CD1c-positive myeloid dendritic cell (primary cell): Measurements from ENCODE around the gene GOLPH3.
"Not testable (repeated sequence)": the region's sequence is repeated elsewhere in the genome, so short reads cannot be mapped to it uniquely, and the experiment has no call there.

Source experiments
- DNase-seq: peaks from one replicate; pipeline ENCODE4 v3.0.0-alpha.2; 2016; ENCODE audit errors: extremely low spot score

GOLPH3 gene

DNA sequence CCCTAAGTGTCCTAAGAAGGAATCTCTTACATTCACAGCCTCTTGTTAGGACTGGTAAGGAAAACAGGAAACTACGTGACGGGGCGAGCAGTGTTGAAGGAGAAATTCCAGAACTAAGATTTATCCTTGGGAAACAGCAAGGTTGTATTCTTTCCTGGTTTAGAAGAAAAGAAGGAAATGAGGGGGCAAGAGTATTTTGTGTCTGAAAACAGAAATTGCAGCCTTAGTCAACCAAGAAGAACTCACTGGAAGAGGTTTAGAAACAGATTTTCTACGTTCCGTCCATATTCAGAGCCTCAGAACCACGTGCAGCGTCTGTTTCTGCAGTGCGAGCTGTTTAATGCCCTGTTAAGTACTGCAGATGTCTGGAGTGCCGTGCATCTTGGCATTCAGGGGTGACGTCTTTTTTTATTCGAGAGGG, 75.2 kb downstream of the GOLPH3 start:
- no peak for DNase-seq

DNA sequence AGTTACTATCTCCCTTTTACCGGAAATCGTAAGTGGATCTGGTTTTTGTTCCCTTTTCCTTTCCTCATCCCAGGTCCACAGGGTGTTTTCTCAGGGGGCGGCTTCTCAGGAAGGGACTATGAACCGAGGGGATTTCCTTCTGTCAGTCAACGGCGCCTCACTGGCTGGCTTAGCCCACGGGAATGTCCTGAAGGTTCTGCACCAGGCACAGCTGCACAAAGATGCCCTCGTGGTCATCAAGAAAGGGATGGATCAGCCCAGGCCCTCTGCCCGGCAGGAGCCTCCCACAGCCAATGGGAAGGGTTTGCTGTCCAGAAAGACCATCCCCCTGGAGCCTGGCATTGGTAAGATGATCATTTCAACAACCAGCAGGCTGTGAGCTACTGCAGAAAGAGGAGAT, 75.8 kb downstream of the GOLPH3 start:
- no peak for DNase-seq

DNA sequence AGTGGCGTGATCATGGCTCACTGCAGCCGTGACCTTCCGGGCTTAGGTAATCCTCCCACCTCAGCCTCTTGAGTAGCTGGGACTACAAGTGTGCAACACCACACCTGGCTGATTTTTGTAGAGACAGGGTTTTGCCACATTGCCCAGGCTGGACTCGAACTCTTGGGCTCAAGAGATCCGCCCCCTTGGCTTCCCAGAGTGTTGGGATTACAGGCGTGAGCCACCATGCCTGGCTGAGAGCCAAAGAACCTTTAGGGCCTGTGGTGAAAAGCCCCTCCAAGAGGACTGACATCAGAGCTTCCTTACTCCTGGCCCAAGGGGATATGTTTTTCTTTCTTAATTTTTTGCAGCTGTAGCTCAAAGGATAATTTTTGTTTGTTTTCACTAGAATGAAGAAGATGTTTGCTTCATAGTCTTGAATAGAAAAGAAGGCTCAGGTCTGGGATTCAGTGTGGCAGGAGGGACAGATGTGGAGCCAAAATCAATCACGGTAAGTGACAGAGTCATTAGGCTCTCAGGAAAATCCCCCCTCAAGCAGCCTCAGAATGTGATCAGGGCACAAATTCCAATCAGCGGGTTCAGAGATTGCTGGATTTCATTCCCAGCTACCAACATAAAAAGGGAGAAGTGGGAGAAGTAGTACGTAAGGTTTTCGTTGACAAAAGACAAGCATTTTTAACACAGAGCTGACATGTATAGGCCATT, 77.1 kb downstream of the GOLPH3 start:
- no peak for DNase-seq

DNA sequence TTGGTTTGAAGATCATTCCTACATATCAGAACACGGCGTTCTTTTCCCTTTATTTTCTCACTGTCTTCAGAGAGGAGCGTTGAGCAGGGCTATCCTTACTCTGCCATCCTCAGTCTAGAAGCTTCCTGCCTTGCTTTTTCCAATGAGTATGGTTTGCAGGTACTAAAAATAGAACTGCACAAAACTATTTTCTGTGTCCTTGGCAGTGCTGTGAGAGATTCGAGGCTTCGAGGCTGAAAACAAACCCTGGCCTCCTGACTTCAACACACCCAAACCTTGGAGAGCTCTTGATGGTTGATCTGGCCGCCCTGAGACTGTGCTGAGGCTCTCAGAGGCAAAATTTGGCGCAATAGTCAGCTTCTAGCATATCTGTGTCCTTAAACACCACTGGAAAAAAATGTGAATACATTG, 78.9 kb downstream of the GOLPH3 start:
- no peak for DNase-seq

DNA sequence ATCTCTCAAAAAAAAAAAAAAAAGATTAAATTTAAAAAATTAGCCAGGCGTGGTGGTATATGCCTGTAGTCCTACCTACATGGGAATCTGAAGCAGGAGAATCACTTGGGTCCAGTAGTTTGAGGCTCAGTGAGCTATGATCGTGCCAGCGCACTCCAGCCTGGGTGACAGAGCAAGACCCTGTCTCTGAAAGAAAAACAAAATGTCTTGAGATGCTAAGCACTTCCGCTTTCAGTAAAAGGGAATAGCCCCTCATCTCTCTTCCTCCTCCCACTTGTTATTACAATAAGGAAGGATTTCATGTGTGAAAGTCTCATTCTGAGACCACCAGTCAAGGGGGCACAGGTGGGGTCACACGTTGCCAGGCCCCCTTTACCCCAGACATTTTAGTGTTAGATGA, 79.4 kb downstream of the GOLPH3 start:
- DNase-seq = no peak

DNA sequence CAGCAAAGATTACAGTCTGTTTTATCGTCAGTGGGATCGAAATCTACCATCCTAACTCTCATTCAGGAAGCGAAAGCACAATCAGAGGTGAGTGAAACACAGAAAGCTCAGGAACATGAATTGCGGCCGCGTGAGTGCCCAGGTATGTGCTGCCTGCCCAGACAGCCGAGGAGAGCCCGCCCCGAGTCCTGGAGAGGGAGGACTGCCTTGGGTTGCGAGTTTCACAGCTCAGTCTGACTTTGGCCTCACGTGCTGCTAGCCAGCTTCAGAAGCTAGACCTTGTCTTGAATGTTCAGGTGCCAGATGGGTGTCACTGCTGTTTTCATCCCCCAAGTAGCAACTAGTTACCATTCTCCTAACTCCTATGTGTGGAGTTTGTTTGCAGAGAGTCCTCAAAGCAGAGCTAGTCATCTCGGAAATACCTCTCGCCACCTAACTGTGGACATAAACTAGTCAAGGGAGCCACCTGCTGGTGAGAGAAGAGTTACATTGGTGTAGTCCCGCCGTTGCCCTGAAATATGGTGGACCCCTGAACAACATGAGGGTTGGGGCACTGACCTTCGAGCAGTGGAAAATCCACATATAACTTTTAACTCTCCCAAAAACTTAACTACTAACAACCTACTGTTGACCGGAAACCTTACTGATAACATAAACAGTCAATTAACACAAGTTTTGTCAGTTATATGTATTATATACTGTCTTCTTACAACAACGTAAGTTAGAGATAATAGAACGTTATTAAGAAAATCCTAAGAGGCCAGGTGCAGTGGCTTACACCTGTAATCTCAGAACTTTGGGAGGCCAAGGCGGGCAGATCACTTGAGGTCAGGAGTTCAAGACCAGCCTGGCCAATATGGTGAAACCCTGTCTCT, 80.9 kb downstream of the GOLPH3 start:
- peak; percentile 61 for DNase-seq

DNA sequence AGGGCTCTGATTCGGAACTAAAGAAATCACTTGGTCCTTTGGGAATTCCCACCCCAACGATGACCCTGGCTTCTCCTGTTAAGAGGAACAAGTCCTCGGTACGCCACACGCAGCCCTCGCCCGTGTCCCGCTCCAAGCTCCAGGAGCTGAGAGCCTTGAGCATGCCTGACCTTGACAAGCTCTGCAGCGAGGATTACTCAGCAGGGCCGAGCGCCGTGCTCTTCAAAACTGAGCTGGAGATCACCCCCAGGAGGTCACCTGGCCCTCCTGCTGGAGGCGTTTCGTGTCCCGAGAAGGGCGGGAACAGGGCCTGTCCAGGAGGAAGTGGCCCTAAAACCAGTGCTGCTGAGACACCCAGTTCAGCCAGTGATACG, 83.4 kb downstream of the GOLPH3 start:
- DNase-seq = no peak

DNA sequence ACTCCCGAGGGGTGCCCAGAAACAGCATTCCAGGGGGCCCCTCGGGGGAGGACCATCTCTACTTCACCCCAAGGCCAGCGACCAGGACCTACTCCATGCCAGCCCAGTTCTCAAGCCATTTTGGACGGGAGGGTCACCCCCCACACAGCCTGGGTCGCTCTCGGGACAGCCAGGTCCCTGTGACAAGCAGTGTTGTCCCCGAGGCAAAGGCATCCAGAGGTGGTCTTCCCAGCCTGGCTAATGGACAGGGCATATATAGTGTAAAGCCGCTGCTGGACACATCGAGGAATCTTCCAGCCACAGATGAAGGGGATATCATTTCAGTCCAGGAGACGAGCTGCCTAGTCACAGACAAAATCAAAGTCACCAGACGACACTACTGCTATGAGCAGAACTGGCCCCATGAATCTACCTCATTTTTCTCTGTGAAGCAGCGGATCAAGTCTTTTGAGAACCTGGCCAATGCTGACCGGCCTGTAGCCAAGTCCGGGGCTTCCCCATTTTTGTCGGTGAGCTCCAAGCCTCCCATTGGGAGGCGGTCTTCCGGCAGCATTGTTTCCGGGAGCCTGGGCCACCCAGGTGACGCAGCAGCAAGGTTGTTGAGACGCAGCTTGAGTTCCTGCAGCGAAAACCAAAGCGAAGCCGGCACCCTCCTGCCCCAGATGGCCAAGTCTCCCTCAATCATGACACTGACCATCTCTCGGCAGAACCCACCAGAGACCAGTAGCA, 83.9 kb downstream of the GOLPH3 start:
- no peak for DNase-seq

DNA sequence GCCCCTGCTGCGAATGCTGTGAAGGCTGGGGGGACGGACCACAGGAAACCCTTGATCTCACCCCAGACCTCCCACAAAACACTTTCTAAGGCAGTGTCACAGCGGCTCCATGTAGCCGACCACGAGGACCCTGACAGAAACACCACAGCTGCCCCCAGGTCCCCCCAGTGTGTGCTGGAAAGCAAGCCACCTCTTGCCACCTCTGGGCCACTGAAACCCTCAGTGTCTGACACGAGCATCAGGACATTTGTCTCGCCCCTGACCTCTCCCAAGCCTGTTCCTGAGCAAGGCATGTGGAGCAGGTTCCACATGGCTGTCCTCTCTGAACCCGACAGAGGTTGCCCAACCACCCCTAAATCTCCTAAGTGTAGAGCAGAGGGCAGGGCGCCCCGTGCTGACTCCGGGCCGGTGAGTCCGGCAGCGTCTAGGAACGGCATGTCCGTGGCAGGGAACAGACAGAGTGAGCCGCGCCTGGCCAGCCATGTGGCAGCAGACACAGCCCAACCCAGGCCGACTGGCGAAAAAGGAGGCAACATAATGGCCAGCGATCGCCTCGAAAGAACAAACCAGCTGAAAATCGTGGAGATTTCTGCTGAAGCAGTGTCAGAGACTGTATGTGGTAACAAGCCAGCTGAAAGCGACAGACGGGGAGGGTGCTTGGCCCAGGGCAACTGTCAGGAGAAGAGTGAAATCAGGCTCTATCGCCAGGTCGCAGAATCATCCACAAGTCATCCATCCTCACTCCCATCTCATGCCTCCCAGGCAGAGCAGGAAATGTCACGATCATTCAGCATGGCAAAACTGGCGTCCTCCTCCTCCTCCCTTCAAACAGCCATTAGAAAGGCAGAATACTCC, 84.7 kb downstream of the GOLPH3 start:
- DNase-seq = no peak

DNA sequence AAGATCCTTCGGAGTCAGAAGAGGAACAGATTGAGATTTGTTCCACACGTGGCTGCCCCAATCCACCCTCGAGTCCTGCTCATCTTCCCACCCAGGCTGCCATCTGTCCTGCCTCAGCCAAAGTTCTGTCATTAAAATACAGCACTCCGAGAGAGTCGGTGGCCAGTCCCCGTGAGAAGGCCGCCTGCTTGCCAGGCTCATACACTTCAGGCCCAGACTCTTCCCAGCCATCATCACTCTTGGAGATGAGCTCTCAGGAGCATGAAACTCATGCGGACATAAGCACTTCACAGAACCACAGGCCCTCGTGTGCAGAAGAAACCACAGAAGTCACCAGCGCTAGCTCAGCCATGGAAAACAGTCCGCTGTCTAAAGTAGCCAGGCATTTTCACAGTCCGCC, 85.9 kb downstream of the GOLPH3 start:
- DNase-seq = no peak

DNA sequence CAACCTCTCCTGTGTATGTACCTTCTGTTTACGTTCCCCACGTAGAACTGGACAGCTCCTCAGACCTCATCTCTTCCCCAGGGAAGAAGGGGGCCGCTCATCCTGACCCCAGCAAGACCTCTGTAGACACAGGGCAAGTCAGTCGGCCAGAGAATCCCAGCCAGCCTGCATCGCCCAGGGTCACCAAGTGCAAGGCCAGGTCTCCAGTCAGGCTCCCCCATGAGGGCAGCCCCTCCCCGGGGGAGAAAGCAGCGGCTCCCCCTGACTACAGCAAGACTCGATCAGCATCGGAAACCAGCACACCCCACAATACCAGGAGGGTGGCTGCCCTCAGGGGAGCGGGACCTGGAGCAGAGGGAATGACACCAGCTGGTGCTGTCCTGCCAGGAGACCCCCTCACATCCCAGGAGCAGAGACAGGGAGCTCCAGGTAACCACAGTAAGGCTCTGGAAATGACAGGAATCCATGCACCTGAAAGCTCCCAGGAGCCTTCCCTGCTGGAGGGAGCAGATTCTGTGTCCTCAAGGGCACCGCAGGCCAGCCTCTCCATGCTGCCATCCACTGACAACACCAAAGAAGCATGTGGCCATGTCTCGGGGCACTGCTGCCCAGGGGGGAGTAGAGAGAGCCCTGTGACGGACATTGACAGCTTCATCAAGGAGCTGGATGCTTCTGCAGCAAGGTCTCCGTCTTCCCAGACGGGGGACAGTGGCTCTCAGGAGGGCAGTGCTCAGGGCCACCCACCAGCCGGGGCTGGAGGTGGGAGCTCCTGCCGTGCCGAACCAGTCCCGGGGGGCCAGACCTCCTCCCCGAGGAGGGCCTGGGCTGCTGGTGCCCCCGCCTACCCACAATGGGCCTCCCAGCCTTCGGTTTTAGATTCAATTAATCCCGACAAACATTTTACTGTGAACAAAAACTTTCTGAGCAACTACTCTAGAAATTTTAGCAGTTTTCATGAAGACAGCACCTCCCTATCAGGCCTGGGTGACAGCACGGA, 86.7 kb downstream of the GOLPH3 start:
- DNase-seq = no peak

DNA sequence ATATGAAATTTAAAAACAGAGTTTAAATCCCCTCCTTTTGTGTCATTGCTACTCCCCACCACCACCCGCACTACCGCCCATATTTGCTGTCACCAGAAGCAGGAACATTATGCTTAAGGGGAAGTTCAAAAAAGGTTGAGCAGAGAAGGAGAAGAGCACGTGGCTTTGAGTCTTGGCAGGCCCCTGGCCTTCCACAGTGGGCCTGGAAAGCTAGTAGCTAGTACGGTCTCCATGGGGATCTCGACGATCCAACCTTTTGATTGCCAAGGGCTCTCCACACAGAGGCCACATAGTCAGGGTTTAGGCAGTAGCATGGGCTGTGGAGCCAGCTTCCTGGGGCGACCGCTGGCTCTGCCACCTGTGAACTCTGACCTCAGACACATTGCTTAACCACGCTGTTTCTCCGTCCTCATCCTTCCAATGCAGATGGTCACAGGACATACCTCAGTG, 90.1 kb downstream of the GOLPH3 start:
- DNase-seq = peak; percentile 37

DNA sequence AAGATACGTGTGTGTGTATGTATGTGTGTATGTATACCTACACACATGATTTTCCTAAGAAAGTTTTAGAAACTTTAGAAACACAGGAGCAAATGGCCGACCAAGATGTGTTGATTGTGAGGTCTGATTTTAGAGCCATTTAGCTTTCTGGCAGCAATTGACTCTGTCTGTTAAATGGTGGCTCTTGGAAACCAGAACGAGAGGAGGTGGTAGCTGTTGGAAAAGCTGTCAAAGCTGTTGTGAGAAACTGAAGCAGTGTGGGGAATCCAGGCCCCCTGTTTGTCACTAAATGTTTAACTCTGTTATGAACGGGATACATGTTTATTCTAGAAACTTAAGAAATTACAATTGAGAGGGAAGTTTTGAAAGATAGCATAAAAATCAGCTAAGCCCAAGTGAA, 91.4 kb downstream of the GOLPH3 start:
- no peak for DNase-seq

DNA sequence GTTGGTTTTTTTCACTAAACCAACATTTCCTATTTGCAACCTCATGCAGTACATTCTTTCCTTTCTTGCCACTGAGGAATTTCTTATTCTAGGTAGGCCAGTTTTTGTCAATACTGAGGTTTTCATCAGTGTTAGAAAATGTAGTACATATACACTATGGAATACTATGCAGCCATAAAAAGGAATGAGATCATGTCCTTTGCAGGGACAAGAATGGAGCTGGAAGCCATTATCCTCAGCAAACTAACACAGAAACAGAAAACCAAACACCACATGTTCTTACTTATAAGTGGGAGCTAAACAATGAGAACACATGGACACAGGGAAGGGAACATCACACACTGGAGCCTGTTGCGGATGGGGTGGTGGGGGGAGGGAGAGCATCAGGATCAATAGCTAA, 93.6 kb downstream of the GOLPH3 start:
- DNase-seq = not testable (repeated sequence)

DNA sequence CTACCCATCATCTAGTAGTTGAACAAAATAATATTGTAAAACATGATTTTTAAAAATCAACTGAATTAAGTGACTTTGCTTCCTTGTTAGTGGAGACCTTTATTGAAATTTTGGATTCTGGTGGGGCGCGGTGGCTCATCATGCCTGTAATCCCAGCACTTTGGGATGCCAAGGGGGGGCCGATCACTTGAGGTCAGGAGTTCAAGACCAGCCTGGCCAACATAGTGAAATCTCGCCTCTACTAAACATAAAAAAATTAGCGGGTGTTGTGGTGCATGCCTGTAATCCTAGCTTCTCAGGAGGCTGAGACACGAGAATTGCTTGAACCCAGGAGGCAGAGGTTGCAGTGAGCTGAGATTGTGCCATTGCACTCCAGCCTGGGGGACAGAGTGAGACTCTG, 95.3 kb downstream of the GOLPH3 start:
- DNase-seq = not testable (repeated sequence)

DNA sequence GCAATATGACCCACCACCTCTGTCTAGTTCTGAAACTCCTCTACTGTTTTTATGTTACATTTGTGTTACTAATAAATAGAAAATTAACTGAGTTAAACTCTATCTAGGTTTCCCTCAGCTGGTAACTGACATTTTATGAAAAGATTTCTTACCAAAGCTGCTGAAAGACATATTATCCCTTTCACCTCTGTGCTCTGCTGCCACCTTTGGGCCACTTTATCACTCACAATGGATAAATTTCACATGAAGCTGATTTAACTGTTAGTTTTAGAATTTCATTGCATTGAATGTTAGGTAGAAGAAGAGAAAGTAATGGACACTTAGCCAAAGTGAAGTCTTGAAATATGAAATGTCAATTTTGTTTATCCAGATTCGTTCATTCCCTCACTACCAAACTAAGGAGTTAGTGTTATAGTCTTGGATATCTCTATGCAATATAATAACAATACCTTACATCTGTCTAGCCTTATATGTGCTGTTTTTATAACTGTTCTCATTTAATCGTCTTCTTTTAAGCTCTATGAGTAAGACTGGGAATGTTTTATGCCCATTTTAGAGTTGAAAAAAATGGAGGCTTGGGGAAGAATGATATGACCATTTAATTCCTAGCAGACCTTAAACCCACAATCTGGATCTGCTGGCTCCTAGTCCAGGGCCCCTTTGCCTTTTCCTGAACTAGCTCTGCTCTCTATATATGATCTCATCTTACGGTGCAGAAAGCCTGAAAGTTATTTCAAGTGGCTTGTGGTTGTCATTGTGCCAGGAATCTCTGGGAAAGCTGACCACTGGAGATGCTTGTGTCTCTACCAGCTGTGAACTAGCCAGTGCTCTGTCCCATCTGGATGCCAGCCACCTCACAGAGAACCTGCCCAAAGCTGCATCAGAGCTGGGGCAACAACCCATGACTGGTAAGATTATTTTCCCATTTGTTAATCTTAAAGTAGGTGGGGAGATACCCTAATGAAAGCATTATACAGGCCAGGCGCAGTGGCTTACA, 97.1 kb downstream of the GOLPH3 start:
- peak; percentile 39 for DNase-seq
